HepG2 (cell line): Measurements from ENCODE around the gene RPSA.

Experiments used
- GABPA ChIP-seq, 2 experiments: IDR thresholded peaks; 2 replicates each; pipeline ENCODE4 v1.6.1; 2011 to 2016; ENCODE audit warnings: low read depth in 2 of 2, low read length in 1 of 2, missing biosample characterization in 1 of 2, missing genetic modification characterization in 1 of 2
- LCORL ChIP-seq, 2 experiments: fragments of 450-650 bp in 1 of 2; sonication (generic) in 1 of 2; formaldehyde crosslinking in 1 of 2; IDR thresholded peaks; 2 replicates each; pipeline versions ENCODE4 v1.5.0 to v1.6.1; 2017 to 2020; ENCODE audit warnings: antibody characterized with exemption in 1 of 2, missing genetic modification reagents in 1 of 2
- PAX8 ChIP-seq: sonication (generic); formaldehyde crosslinking; IDR thresholded peaks from 2 replicates; pipeline ENCODE4 v1.8.0; 2022; ENCODE audit warnings: mild to moderate bottlenecking, missing genetic modification reagents, borderline replicate concordance
- ZNF136 ChIP-seq: sonication (generic); formaldehyde crosslinking; IDR thresholded peaks from 2 replicates; pipeline ENCODE4 v1.8.1; 2022; ENCODE audit warnings: low read depth, mild to moderate bottlenecking, moderate library complexity, missing genetic modification reagents
- ZNF224 ChIP-seq: sonication (generic); formaldehyde crosslinking; IDR thresholded peaks from 2 replicates; pipeline ENCODE4 v1.5.0; 2020; ENCODE audit warnings: mild to moderate bottlenecking, missing genetic modification reagents
- ZNF484 ChIP-seq: sonication (generic); formaldehyde crosslinking; IDR thresholded peaks from 2 replicates; pipeline ENCODE4 v1.5.1; 2020; ENCODE audit warnings: mild to moderate bottlenecking, low read depth, missing genetic modification reagents, borderline replicate concordance
- TF ChIP-seq, protein P1 (sequence below): sonication (generic); formaldehyde crosslinking; conservative IDR thresholded peaks from 2 replicates; pipeline ENCODE4 v1.4.0; 2020; ENCODE audit warnings: missing genetic modification reagents
- TF ChIP-seq, protein P2 (sequence below), 2 experiments: IDR thresholded peaks; 2 replicates each; pipeline ENCODE4 v1.6.1; 2011 to 2012; ENCODE audit warnings: low read length in 2 of 2, borderline replicate concordance in 1 of 2, low read depth in 1 of 2, mild to moderate bottlenecking in 1 of 2, moderate library complexity in 1 of 2
- TF ChIP-seq, protein P3 (sequence below): sonication (generic); formaldehyde crosslinking; IDR thresholded peaks from 2 replicates; pipeline ENCODE4 v1.4.0; 2020; ENCODE audit warnings: low read depth, mild to moderate bottlenecking, missing genetic modification reagents
- TF ChIP-seq, protein P4 (sequence below): sonication (generic); formaldehyde crosslinking; IDR thresholded peaks from 2 replicates; pipeline ENCODE4 v1.4.0; 2020; ENCODE audit warnings: missing genetic modification reagents, borderline replicate concordance

DNA sequence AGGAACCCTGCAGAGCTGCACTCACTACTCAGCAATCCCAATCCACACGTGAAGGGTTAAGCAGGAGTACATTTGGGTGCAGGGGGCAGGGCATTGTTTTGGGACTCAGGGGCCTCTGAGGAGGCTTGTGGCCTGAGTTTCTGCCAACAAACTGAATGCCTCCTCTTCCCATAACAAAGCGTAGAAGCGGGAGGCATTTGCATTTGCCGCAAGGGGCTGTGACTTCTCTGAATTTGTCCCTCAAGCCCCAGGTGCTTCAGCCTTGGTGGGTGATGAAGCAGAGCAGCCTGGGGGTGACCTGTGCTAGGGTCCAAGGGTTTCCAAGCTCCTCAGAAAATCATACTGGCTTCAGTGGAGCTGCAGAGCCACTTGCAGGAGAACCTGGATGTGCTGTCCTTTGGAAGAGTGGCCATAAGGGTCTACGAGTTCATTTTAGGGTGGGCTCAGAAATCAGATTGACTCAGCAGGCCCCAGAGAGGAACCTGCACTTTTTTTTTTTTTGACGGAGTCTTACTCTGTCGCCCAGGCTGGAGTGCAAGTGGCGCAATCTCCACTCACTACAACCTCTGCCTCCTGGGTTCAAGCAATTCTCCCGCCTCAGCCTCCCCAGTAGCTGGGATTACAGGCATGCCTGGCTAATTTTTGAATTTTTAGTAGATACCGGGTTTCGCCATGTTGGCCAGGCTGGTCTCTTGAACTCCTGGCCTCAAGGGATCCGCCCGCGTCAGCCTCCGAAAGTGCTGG is 1.4 kb upstream of the RPSA start:
- TF ChIP-seq, protein P1, sequence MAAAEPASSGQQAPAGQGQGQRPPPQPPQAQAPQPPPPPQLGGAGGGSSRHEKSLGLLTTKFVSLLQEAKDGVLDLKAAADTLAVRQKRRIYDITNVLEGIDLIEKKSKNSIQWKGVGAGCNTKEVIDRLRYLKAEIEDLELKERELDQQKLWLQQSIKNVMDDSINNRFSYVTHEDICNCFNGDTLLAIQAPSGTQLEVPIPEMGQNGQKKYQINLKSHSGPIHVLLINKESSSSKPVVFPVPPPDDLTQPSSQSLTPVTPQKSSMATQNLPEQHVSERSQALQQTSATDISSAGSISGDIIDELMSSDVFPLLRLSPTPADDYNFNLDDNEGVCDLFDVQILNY (CRISPR knock-in tag), result no peak
- no peak for TF ChIP-seq GABPA (IDR thresholded peaks at IDR 0.05; ENCODE audit: low read depth, low read length)
- no peak for TF ChIP-seq GABPA (CRISPR knock-in tag; IDR thresholded peaks at IDR 0.05; ENCODE audit: low read depth)
- no peak for TF ChIP-seq ZNF484
- TF ChIP-seq PAX8 (CRISPR knock-in tag), result no peak
- TF ChIP-seq, protein P2, sequence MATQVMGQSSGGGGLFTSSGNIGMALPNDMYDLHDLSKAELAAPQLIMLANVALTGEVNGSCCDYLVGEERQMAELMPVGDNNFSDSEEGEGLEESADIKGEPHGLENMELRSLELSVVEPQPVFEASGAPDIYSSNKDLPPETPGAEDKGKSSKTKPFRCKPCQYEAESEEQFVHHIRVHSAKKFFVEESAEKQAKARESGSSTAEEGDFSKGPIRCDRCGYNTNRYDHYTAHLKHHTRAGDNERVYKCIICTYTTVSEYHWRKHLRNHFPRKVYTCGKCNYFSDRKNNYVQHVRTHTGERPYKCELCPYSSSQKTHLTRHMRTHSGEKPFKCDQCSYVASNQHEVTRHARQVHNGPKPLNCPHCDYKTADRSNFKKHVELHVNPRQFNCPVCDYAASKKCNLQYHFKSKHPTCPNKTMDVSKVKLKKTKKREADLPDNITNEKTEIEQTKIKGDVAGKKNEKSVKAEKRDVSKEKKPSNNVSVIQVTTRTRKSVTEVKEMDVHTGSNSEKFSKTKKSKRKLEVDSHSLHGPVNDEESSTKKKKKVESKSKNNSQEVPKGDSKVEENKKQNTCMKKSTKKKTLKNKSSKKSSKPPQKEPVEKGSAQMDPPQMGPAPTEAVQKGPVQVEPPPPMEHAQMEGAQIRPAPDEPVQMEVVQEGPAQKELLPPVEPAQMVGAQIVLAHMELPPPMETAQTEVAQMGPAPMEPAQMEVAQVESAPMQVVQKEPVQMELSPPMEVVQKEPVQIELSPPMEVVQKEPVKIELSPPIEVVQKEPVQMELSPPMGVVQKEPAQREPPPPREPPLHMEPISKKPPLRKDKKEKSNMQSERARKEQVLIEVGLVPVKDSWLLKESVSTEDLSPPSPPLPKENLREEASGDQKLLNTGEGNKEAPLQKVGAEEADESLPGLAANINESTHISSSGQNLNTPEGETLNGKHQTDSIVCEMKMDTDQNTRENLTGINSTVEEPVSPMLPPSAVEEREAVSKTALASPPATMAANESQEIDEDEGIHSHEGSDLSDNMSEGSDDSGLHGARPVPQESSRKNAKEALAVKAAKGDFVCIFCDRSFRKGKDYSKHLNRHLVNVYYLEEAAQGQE (IDR thresholded peaks at IDR 0.05; ENCODE audit: borderline replicate concordance in 1 of 2, low read depth in 1 of 2, low read length in 2 of 2), result no peak
- no peak for TF ChIP-seq LCORL (IDR thresholded peaks at IDR 0.05)
- TF ChIP-seq LCORL (CRISPR knock-in tag; IDR thresholded peaks at IDR 0.05), result no peak
- TF ChIP-seq ZNF136 (CRISPR knock-in tag), result no peak
- TF ChIP-seq, protein P3, sequence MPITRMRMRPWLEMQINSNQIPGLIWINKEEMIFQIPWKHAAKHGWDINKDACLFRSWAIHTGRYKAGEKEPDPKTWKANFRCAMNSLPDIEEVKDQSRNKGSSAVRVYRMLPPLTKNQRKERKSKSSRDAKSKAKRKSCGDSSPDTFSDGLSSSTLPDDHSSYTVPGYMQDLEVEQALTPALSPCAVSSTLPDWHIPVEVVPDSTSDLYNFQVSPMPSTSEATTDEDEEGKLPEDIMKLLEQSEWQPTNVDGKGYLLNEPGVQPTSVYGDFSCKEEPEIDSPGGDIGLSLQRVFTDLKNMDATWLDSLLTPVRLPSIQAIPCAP (CRISPR knock-in tag), result no peak
- TF ChIP-seq, protein P4, sequence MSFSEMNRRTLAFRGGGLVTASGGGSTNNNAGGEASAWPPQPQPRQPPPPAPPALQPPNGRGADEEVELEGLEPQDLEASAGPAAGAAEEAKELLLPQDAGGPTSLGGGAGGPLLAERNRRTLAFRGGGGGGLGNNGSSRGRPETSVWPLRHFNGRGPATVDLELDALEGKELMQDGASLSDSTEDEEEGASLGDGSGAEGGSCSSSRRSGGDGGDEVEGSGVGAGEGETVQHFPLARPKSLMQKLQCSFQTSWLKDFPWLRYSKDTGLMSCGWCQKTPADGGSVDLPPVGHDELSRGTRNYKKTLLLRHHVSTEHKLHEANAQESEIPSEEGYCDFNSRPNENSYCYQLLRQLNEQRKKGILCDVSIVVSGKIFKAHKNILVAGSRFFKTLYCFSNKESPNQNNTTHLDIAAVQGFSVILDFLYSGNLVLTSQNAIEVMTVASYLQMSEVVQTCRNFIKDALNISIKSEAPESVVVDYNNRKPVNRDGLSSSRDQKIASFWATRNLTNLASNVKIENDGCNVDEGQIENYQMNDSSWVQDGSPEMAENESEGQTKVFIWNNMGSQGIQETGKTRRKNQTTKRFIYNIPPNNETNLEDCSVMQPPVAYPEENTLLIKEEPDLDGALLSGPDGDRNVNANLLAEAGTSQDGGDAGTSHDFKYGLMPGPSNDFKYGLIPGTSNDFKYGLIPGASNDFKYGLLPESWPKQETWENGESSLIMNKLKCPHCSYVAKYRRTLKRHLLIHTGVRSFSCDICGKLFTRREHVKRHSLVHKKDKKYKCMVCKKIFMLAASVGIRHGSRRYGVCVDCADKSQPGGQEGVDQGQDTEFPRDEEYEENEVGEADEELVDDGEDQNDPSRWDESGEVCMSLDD, result no peak
- TF ChIP-seq ZNF224 (CRISPR knock-in tag), result no peak
